RPMI7951 (cell line): Measurements from ENCODE around the gene PANK4. TPM values are rescaled to one million over a fixed set of nuclear protein-coding genes. Genes with fewer than 3 reads are reported as not detected.
A peak's percentile ranks its signal among the peaks of the same experiment; 100 is the strongest.

ENCODE experiments used
- DNase-seq: peaks from one replicate; pipeline ENCODE4 v3.0.0-alpha.2; 2012; ENCODE audit warnings: low read depth
- total RNA-seq: library from RNA; depleted of rRNA; stranded (reverse); fragments of >200 nt; shearing (Covaris generic); gene quantifications from 2 replicates; pipeline ENCODE4 v1.2.3, GENCODE V29; 2014

The PANK4 gene
- total RNA-seq, 1 experiment from 2014 or later: 15.0 TPM

GRCh38 chr1:2497891-2498290 lies 28.5 kb downstream of the PANK4 start:
- DNase-seq: no peak

- no peak for DNase-seq
Observed at GRCh38 chr1:2496746-2497145, 29.6 kb downstream of the PANK4 start.

DNA sequence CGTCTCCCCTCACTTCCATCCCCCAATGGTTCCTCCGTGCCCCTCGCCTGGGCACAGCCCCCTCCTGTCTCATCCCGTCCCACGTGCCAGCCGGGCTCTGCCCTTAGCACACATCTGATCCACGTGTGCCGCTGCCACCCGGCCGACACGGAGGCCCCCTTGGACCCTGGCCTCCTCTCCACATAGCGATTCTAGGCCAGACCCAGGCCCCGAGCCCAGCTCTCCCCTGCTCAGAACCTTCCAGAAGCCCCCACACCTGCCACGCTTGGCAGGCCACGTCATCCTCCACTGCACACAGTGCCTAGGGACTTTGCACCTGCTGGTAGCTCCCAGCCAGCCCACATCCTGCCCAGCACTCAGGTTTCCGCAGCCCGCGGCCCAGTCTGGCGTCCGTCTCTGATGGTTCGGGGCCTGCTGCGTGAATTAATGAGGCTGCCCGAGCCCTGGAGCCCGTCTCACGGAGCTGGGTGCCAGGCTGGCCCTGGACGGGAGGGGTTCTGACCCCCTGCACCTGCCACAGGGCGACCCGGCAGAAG lies 30.2 kb downstream of the PANK4 start:
- no peak for DNase-seq

GRCh38 chr1:2495546-2495945 lies 30.9 kb downstream of the PANK4 start:
- no peak for DNase-seq

- no peak for DNase-seq
Observed at GRCh38 chr1:2495026-2495425, 31.4 kb downstream of the PANK4 start.

GRCh38 chr1:2494323-2494693 lies 32.1 kb downstream of the PANK4 start:
- DNase-seq: peak; percentile 60

DNA sequence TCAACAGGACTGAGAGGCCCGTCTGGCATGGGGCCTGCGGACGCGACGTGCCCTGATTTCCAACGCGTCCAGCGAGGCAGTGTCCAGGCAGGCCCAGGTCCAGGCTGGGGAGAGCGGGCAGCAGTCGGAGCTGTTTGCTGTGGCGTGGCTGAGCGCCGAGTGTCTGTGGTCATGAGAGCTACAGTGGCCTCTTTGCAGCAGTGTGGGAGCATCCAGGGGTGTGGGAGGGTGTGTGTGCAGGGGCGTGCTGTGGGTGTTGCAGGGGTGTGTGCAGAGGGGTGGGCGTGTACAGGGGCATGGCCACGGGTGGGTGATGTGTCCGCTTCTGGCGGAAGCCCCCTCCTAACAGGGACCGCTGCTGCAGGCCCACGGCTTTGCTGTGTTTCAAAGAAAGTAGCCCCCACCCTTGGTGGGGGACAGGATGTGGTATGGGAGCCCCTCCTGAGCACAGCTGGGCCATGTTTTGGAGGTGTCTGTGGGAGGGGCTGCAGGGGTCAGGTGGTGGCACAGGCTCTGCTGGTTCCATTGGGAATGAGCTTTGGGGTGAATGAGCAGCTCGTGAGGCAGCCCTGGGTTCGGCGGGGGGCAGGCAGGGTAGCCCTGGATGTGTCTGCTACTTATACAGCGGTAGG lies 32.6 kb downstream of the PANK4 start:
- peak; percentile 40 for DNase-seq

DNA sequence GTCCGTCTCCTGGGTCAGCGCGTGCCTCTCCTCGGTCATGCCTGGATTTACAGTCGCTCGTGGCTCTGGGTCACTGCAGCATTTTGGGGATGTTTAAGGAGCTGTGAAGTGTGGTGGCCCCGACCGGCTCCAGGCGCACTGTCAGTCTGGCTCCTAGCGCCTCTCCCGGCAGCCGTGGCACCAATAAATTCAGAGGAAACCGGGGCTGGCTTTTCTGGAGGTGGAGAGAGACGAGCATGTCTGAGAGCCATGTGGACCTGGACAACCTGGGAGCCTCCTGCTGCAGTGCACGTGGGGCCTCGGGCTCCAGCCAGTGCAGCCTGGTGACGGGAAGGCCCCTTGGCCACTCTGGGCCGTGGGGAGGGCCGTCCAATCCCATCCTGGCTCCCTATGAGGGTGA lies 33.2 kb downstream of the PANK4 start:
- no peak for DNase-seq

GRCh38 chr1:2492091-2492490 lies 34.3 kb downstream of the PANK4 start:
- no peak for DNase-seq

GRCh38 chr1:2489615-2490014 lies 36.8 kb downstream of the PANK4 start:
- DNase-seq: no peak

- DNase-seq: no peak
Observed at GRCh38 chr1:2488688-2489087, 37.7 kb downstream of the PANK4 start.

DNA sequence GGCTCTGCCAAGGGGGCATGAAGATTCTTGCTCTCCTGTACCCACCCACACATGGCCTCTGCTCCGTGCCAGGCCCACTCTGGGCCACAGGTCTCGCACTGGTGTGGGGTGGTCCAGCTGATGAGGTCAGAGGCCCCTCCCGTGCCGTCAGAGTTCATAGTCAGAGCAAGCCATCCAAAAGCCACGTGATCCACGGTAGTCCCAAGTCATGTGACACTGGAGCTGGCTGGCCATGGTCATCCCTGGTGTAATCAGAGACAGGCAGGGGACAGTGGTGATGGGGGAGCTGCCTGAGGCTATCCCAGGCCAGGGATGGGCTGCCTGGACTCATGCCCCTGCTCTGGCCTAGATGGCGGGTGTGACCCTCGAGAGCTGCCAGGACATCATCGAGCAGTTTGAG lies 39.8 kb downstream of the PANK4 start:
- DNase-seq: no peak

DNA sequence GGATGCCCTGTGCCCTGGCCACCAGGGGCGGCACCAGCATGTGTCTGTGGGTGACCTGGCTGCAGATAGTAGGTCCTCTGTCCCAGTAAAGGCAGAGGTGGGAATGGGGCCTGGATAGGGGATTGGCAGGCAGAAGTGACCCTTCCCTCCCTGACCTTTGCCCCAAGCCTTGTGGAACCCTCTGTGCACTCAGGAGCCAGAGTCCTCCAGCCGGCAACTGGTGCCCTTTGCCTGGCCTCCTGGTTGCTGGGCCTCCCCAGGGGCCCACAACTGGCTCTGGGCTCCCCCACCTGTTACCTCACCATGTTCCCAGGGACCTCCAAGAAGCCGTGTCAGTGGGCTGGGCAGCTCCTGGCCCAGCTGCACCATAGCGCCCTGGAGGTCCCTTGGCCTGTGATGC lies 40.4 kb downstream of the PANK4 start:
- DNase-seq: no peak

DNA sequence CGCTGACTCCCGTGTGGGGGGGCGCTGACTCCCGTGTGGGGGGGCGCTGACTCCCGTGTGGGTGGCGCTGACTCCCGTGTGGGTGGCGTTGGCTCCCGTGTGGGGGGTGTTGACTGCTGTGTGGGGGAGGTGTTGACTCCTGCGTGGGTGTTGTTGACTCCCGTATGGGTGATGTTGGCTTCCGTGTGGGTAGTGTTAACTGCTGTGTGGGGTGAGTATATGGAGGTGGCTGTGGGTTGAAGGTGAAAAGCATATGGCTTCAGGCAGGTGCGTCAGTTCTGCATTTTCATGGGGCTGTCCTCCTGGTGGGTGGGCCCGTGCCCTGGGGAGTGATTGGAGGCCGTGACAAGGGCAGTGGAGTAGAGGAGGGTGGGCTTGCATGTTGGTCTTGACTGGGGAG lies 42.4 kb downstream of the PANK4 start:
- no peak for DNase-seq

- no peak for DNase-seq
Observed at GRCh38 chr1:2483026-2483425, 43.4 kb downstream of the PANK4 start.

DNA sequence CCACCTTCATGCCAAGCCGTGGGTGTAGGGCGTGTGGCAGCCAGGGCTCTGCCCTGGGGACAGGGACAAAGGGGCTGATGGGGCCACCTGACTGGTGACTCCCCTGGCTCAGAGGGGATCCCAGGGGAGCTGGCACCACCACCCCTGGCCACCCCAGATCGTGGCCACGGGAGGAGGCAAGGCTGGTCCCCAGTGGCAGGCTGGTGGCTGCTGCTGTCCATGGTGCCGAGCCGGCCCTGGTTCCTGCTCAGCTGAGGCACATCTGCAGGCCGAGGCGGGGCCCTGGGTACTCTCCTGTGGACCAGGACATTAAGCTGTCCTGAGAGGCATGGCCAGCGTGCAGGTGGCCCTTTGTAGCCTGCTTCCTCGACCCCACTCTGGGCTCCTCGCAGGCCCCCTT lies 43.8 kb downstream of the PANK4 start:
- DNase-seq: no peak

DNA sequence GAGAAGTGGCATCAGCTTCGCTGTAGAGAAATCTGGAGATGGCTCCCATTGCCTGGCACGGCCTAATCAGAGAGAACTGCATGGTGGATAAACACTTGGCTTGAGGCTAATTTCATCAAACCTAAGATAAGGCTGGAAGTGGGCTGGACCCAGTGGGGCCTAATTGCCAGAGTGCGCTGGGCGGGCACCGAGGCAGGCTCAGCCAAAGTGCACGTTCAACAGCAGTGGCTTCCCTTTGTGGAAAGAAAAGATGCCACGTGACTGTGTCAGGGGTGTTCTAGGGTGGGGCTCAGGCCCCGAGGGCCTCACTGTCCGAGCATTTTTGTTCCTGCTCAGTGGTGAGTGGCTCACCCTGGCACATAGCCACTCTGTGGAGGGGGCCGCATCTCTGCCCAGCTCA lies 44.5 kb downstream of the PANK4 start:
- DNase-seq: peak; percentile 71

- DNase-seq: no peak
Observed at GRCh38 chr1:2480986-2481364, 45.4 kb downstream of the PANK4 start.

DNA sequence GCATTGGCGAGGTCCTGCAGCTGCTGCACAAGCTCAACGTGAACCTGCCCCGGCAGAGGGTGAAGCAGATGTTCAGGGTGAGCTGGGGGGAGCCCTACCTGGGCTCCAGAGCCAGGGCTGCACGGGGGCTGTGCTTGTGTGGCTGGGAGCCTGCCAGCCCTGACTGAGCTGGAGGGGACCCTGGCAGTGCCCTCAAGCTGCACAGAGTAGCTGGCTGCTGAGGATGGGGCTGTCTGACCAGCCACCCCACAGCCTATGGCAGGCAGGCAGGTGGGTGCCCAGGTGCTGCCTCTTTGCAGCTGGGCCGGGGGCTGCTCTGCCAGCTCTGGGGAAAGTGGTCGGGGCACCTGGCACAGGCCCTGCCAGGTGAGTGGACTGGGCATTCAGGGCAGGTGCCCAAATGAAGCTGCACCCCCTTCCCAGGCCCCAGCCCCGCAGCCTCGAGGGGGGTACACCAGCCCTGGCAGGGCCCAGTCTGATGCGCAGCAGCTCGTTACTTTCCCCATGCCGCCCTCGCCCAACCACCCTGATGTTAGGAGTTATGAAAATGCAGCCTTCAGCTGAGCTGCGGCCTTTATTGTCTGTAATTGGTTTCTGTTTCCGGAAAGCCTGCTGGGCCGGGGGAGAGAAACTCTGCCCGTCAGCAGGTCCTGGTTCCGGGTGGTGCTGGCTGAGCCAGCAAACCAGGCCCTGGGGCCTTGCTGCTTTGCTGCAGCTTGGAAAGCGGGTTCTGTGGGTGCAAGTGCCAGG lies 46.0 kb downstream of the PANK4 start:
- no peak for DNase-seq

- no peak for DNase-seq
Observed at GRCh38 chr1:2479618-2480017, 46.8 kb downstream of the PANK4 start.

DNA sequence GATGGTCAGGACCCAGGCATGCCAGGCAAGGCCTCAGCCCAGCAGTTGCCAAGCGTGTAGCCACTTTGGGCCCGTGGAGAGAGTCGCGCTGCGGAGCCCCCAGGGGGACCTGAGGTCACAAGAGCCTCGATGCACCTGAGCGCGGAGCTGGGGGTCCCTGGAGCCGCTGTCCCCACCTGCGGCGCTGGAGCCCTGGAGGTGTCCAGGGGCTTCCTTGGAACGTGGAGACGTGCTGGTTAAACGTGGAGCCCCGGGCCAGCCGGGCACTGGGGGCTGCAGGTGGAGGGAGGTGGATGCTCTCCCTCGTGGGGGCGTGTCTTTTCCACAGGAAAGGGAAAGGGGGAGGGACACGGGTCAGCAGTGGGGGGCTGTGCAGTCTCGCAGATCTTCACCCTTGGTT lies 47.2 kb downstream of the PANK4 start:
- DNase-seq: no peak

DNA sequence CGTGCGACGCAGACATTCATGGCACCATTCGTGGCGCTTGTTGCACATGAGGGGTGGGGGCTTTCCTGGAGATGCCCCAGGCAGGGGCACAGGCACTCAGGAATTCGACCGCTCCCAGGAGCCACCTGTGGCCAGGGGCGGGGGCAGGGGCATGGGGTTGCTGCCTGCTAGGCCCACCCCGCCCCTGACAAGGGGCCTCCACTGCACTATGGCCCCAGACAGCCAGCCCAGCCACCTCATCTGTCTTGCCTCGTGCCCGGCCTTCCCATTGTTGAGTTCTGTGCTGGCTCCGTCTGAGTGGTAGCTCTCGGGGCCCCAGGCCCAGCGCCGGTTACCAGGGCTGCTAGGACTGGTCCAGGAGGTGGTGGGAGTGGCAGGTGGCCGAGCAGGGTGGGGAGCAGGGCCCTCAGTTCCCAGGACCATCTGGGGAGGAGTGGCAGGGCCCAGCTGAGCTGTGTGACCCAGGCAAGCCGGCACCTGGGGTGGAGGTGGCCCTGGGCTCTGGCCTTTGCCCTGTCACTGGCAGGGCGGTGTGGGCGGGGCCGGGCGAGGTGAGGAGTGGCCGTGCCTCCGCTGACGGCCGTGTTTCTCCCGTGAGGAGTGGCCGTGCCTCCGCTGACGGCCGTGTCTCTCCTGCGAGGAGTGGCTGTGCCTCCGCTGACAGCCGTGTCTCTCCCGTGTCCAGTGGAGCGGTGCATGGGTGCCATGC lies 48.5 kb downstream of the PANK4 start:
- DNase-seq: no peak

GRCh38 chr1:2477309-2477708 lies 49.1 kb downstream of the PANK4 start:
- DNase-seq: no peak
